ENCODE data around the gene RAC3. TPM values are rescaled to one million over a fixed set of nuclear protein-coding genes. Genes with fewer than 3 reads are reported as not detected.
A peak's percentile ranks its signal among the peaks of the same experiment; 100 is the strongest.

Gene RAC3
- total and polyA plus RNA-seq, 2 of the 8 experiments (the other 6 are each of a cell fraction or from before 2014, with no cell fraction given) = 177 to 299 TPM

GRCh38 chr17:82031885-82032627 is 578 bp downstream of the RAC3 start (continued):
- peak; percentile 86 for TF ChIP-seq MAX (IDR thresholded peaks at IDR 0.05)
- TF ChIP-seq KDM4A (IDR thresholded peaks at IDR 0.05; ENCODE audit: low read depth, low read length, severe bottlenecking) = peak; percentile 73
- TF ChIP-seq BRCA1 (IDR thresholded peaks at IDR 0.05; ENCODE audit: low read depth, low read length) = no peak
- no peak for TF ChIP-seq TAF7 (optimal IDR thresholded peaks at IDR 0.05; ENCODE audit: borderline replicate concordance, low read depth, low read length)
- TF ChIP-seq SAP30 (IDR thresholded peaks at IDR 0.05; ENCODE audit: insufficient read depth, insufficient replicate concordance, low read length) = peak; percentile 60
- no peak for TF ChIP-seq MAFK (IDR thresholded peaks at IDR 0.05; ENCODE audit: low read depth, low read length)

Data from H1 (cell line).